K562 (cell line): ENCODE results near the gene ETV3L. TPM values are rescaled to one million over a fixed set of nuclear protein-coding genes. Genes with fewer than 3 reads are reported as not detected.

Experiments
- CSDE1 ChIP-seq, 2 experiments: fragments of 450-650 bp; IDR thresholded peaks; 2 replicates each; pipeline ENCODE4 v1.6.1; 2016; ENCODE audit warnings: mild to moderate bottlenecking in 1 of 2
- EZH2 ChIP-seq: IDR thresholded peaks from 2 replicates; pipeline ENCODE4 v1.6.1; 2012; ENCODE audit warnings: low read depth, mild to moderate bottlenecking, inconsistent platforms, low read length, borderline replicate concordance
- HDAC1 ChIP-seq, 2 experiments: fragments of 450-650 bp; IDR thresholded peaks; 2 replicates each; pipeline ENCODE4 v1.6.1; 2016 to 2017; ENCODE audit warnings: inconsistent platforms in 1 of 2, mild to moderate bottlenecking in 1 of 2, moderate library complexity in 1 of 2
- MCM5 ChIP-seq: fragments of 450-650 bp; IDR thresholded peaks from 2 replicates; pipeline ENCODE4 v1.6.1; 2016; ENCODE audit warnings: low read depth
- NFXL1 ChIP-seq: fragments of 450-650 bp; formaldehyde crosslinking; IDR thresholded peaks from 2 replicates; pipeline ENCODE4 v1.4.0; 2021; ENCODE audit warnings: mild to moderate bottlenecking
- PURB ChIP-seq: sonication (generic); formaldehyde crosslinking; IDR thresholded peaks from 2 replicates; pipeline ENCODE4 v1.9.0; 2021; ENCODE audit warnings: low read depth, mild to moderate bottlenecking, missing genetic modification reagents
- TRIM24 ChIP-seq, 2 experiments: fragments of 450-650 bp; IDR thresholded peaks; 2 replicates each; pipeline ENCODE4 v1.6.1; 2016
- U2AF1 ChIP-seq: fragments of 200-400 bp; formaldehyde crosslinking; optimal IDR thresholded peaks from 2 replicates; pipeline ENCODE3; 2017; ENCODE audit warnings: mild to moderate bottlenecking, low read depth, low read length, moderate library complexity
- ZKSCAN8 ChIP-seq: fragments of 200-800 bp; sonication (Bioruptor generic); IDR thresholded peaks from 2 replicates; pipeline ENCODE4 v1.6.1; 2016; ENCODE audit warnings: missing genetic modification characterization, missing compliant biosample characterization
- ZNF3 ChIP-seq: fragments of 250-450 bp; sonication (Bioruptor Pico); IDR thresholded peaks from 2 replicates; pipeline ENCODE4 v1.5.0; 2021; ENCODE audit warnings: mild to moderate bottlenecking, moderate library complexity
- ZNF384 ChIP-seq: IDR thresholded peaks from 2 replicates; pipeline ENCODE4 v1.6.1; 2012; ENCODE audit warnings: low read depth, low read length, improper control_type of control experiment
- polyA plus RNA-seq, 8 experiments: library from polyadenylated mRNA; depleted of rRNA in 4 of 8; stranded (reverse) in 5 of 8; unstranded in 3 of 8; fragments of >200 nt; fragmentation: Nextera tagmentation in 2 of 8; fragmentation: Illumina TruSeq in 1 of 8; extraction: Ambion mirVana in 2 of 8; extraction: Trizol in 1 of 8; gene quantifications; 2 replicates each; pipeline versions ENCODE4 v1.2.1 to v1.2.3, GENCODE V29; 2011 to 2014; ENCODE audit warnings: inconsistent platforms in 1 of 8, missing spikeins in 1 of 8
- total RNA-seq, 7 experiments: library from RNA; depleted of rRNA in 6 of 7; stranded (reverse); fragments of >200 nt in 6 of 7; fragmentation: Illumina TruSeq in 2 of 7; extraction: Trizol in 2 of 7; gene quantifications; 2 replicates each; pipeline versions ENCODE4 v1.2.1 to v1.2.3, GENCODE V29; 2011 to 2021; ENCODE audit warnings: low replicate concordance in 1 of 7
- TF ChIP-seq, protein P1 (sequence below): fragments of 200-600 bp; sonication (generic); IDR thresholded peaks from one replicate; pipeline ENCODE4 v1.6.1; 2012; ENCODE audit warnings: mild to moderate bottlenecking, low read depth, low read length, inconsistent platforms
- TF ChIP-seq, protein P2 (sequence below): conservative IDR thresholded peaks from 2 replicates; pipeline ENCODE4 v1.6.1; 2011; ENCODE audit warnings: low read depth, mild to moderate bottlenecking, low read length; ENCODE audit not compliant: control insufficient read depth
- TF ChIP-seq, protein P3 (sequence below): fragments of 450-650 bp; formaldehyde crosslinking; IDR thresholded peaks from 2 replicates; pipeline ENCODE4 v1.4.0; 2020; ENCODE audit warnings: mild to moderate bottlenecking, moderate library complexity

Gene ETV3L
- total and polyA plus RNA-seq, 9 of the 15 experiments (the other 6 are each of a cell fraction or from before 2014, with no cell fraction given), result not detected

GRCh38 chr1:157138220-157139051, 38.8 kb upstream of the ETV3L start, which contains the start of gene ETV3 (continued):
- TF ChIP-seq, protein P1, sequence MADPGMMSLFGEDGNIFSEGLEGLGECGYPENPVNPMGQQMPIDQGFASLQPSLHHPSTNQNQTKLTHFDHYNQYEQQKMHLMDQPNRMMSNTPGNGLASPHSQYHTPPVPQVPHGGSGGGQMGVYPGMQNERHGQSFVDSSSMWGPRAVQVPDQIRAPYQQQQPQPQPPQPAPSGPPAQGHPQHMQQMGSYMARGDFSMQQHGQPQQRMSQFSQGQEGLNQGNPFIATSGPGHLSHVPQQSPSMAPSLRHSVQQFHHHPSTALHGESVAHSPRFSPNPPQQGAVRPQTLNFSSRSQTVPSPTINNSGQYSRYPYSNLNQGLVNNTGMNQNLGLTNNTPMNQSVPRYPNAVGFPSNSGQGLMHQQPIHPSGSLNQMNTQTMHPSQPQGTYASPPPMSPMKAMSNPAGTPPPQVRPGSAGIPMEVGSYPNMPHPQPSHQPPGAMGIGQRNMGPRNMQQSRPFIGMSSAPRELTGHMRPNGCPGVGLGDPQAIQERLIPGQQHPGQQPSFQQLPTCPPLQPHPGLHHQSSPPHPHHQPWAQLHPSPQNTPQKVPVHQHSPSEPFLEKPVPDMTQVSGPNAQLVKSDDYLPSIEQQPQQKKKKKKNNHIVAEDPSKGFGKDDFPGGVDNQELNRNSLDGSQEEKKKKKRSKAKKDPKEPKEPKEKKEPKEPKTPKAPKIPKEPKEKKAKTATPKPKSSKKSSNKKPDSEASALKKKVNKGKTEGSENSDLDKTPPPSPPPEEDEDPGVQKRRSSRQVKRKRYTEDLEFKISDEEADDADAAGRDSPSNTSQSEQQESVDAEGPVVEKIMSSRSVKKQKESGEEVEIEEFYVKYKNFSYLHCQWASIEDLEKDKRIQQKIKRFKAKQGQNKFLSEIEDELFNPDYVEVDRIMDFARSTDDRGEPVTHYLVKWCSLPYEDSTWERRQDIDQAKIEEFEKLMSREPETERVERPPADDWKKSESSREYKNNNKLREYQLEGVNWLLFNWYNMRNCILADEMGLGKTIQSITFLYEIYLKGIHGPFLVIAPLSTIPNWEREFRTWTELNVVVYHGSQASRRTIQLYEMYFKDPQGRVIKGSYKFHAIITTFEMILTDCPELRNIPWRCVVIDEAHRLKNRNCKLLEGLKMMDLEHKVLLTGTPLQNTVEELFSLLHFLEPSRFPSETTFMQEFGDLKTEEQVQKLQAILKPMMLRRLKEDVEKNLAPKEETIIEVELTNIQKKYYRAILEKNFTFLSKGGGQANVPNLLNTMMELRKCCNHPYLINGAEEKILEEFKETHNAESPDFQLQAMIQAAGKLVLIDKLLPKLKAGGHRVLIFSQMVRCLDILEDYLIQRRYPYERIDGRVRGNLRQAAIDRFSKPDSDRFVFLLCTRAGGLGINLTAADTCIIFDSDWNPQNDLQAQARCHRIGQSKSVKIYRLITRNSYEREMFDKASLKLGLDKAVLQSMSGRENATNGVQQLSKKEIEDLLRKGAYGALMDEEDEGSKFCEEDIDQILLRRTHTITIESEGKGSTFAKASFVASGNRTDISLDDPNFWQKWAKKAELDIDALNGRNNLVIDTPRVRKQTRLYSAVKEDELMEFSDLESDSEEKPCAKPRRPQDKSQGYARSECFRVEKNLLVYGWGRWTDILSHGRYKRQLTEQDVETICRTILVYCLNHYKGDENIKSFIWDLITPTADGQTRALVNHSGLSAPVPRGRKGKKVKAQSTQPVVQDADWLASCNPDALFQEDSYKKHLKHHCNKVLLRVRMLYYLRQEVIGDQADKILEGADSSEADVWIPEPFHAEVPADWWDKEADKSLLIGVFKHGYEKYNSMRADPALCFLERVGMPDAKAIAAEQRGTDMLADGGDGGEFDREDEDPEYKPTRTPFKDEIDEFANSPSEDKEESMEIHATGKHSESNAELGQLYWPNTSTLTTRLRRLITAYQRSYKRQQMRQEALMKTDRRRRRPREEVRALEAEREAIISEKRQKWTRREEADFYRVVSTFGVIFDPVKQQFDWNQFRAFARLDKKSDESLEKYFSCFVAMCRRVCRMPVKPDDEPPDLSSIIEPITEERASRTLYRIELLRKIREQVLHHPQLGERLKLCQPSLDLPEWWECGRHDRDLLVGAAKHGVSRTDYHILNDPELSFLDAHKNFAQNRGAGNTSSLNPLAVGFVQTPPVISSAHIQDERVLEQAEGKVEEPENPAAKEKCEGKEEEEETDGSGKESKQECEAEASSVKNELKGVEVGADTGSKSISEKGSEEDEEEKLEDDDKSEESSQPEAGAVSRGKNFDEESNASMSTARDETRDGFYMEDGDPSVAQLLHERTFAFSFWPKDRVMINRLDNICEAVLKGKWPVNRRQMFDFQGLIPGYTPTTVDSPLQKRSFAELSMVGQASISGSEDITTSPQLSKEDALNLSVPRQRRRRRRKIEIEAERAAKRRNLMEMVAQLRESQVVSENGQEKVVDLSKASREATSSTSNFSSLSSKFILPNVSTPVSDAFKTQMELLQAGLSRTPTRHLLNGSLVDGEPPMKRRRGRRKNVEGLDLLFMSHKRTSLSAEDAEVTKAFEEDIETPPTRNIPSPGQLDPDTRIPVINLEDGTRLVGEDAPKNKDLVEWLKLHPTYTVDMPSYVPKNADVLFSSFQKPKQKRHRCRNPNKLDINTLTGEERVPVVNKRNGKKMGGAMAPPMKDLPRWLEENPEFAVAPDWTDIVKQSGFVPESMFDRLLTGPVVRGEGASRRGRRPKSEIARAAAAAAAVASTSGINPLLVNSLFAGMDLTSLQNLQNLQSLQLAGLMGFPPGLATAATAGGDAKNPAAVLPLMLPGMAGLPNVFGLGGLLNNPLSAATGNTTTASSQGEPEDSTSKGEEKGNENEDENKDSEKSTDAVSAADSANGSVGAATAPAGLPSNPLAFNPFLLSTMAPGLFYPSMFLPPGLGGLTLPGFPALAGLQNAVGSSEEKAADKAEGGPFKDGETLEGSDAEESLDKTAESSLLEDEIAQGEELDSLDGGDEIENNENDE, result no peak
- TF ChIP-seq U2AF1, result peak; percentile 88
- TF ChIP-seq ZNF384, result no peak
- no peak for TF ChIP-seq NFXL1
- TF ChIP-seq ZKSCAN8, result no peak; the same call in 1 of the 2 replicates
- no peak; a peak in 1 of 4 replicates for TF ChIP-seq HDAC1 (IDR thresholded peaks at IDR 0.05)
- TF ChIP-seq PURB (CRISPR knock-in tag), result no peak
- no peak for TF ChIP-seq MCM5
- no peak for TF ChIP-seq EZH2
- no peak for TF ChIP-seq TRIM24 (IDR thresholded peaks at IDR 0.05)
- no peak for TF ChIP-seq ZNF3 (CRISPR knock-in tag)
- TF ChIP-seq, protein P2, sequence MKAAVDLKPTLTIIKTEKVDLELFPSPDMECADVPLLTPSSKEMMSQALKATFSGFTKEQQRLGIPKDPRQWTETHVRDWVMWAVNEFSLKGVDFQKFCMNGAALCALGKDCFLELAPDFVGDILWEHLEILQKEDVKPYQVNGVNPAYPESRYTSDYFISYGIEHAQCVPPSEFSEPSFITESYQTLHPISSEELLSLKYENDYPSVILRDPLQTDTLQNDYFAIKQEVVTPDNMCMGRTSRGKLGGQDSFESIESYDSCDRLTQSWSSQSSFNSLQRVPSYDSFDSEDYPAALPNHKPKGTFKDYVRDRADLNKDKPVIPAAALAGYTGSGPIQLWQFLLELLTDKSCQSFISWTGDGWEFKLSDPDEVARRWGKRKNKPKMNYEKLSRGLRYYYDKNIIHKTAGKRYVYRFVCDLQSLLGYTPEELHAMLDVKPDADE, result peak; percentile 51
- TF ChIP-seq, protein P3, sequence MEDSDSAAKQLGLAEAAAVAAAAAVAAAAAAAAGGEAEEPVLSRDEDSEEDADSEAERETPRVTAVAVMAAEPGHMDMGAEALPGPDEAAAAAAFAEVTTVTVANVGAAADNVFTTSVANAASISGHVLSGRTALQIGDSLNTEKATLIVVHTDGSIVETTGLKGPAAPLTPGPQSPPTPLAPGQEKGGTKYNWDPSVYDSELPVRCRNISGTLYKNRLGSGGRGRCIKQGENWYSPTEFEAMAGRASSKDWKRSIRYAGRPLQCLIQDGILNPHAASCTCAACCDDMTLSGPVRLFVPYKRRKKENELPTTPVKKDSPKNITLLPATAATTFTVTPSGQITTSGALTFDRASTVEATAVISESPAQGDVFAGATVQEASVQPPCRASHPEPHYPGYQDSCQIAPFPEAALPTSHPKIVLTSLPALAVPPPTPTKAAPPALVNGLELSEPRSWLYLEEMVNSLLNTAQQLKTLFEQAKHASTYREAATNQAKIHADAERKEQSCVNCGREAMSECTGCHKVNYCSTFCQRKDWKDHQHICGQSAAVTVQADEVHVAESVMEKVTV, result no peak
- no peak for TF ChIP-seq CSDE1 (IDR thresholded peaks at IDR 0.05)
